ENCODE measurements around the gene ZAP70. TPM values are rescaled to one million over a fixed set of nuclear protein-coding genes. Genes with fewer than 3 reads are reported as not detected.

ZAP70 gene
- total RNA-seq, 2 experiments from 2014 or later, result 40.8 to 57.9 TPM

DNA sequence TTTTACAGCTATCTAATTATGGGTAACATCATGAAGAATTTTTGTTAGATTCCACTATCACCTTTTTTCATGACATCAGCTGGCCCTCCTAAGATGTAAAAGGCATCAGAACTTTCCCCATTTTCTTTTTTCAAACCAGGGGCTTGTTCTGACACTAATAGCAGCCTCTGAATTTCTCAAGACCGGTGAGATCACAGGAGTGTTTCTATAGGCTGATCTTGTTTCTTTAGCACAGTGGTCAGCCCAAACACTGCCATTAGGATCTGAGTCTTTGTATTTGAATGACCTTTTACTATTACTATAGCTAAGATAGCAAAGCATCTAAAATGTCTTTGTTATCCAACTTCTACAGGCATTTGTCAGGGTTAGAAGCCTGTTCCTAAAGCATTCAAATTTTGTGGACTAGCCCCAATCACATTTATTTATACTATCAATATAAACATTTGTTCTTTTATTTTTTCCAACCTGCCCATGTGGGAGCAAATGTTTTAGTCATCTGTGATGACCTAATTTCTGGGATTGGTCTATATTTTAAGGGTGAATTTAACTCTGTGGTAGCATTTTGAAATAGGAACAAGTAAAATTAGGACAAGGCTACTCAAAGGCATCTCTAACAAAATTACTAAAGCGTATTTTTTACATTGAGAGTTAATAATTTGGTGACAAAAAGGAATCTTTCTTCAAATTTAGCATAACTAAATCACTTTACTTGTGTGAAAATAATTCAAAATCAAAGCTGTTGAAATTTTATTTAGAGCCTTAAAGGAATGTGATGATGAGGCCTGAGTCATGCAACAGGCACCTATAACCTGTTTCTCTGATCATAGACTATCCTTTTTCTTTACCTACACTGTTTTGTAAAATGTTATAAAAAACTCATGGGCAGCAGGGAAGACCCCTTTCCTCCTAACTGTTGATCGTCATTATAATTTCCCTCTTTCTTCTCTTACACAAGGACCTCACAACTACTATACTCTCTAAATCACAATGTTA is 39.3 kb downstream of the ZAP70 start:
- no peak overlapping the region for H3K4me2 ChIP-seq (ENCODE audit: low read length)
- BruUV-seq (replicated peaks), result no TSS peak
- POLR2A ChIA-PET, result no interaction called here

DNA sequence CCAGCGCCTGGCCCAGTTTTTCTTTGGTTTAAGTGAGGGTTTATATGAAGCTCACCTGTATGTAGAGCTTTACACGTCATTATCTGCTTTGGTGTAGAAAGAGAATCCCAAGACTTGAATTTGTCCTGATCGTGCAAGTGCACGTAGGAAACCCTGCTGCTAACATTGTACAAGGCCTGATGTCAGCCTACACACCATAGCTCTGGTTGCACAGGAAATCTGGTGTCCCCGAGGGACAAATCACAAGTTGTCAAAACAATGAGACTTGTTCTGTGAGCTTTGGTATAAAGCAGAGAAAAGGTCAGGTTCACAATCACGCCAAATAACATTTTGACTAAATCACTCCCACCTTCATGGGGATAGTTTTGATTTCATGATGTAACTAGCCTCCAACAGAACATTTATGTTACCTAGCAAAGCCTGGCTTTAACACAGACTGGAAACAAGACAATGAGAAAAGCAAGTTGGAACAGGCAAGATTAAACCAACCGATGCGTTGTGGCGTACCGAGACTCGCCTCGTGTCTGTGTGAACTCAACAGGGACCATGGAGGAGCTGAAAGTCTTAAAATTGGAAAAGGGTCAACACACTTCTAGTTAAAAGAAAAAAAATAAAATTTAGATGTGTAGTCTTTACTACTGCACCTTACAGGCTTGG is 41.4 kb downstream of the ZAP70 start:
- no TSS peak for BruUV-seq (replicated peaks)
- no peaks in the 10 kb centered on the region for H4K20me1 ChIP-seq (ENCODE audit: insufficient read depth, low read length)
- peaks cover 30% of the 10 kb centered on the region; the same call in 1 of the 2 replicates for H3K36me3 ChIP-seq (ENCODE audit: insufficient read depth, low read length)
- H2AFZ ChIP-seq (ENCODE audit: low read length), result no peak overlapping the region
- intact Hi-C loops (cut with micrococcal nuclease; ENCODE audit: unreplicated experiment), result no loop called here
- H3K79me2 ChIP-seq (ENCODE audit: insufficient read depth, low read depth, low read length), result no peaks in the 10 kb centered on the region
- H3K4me3 ChIP-seq (ENCODE audit: low read depth, low read length, poor library complexity, severe bottlenecking), result no peak overlapping the region
- DNase-seq (ENCODE audit: low spot score), result no peak
- no peak for TF ChIP-seq EZH2phosphoT487 (IDR thresholded peaks at IDR 0.05; ENCODE audit: borderline replicate concordance, low read depth, low read length)
- TF ChIP-seq, protein P1, sequence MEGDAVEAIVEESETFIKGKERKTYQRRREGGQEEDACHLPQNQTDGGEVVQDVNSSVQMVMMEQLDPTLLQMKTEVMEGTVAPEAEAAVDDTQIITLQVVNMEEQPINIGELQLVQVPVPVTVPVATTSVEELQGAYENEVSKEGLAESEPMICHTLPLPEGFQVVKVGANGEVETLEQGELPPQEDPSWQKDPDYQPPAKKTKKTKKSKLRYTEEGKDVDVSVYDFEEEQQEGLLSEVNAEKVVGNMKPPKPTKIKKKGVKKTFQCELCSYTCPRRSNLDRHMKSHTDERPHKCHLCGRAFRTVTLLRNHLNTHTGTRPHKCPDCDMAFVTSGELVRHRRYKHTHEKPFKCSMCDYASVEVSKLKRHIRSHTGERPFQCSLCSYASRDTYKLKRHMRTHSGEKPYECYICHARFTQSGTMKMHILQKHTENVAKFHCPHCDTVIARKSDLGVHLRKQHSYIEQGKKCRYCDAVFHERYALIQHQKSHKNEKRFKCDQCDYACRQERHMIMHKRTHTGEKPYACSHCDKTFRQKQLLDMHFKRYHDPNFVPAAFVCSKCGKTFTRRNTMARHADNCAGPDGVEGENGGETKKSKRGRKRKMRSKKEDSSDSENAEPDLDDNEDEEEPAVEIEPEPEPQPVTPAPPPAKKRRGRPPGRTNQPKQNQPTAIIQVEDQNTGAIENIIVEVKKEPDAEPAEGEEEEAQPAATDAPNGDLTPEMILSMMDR (conservative IDR thresholded peaks at IDR 0.05; ENCODE audit: low read length), result no peak
- CTCF ChIA-PET (ENCODE audit: unreplicated experiment), result no interaction called here
- no peaks in the 10 kb centered on the region for H3K4me1 ChIP-seq (ENCODE audit: insufficient read depth, low read length, poor library complexity, severe bottlenecking)
- no peak overlapping the region for H3K27ac ChIP-seq (ENCODE audit: low read depth, low read length, poor library complexity, severe bottlenecking)
- H3K9me3 ChIP-seq (ENCODE audit: low read length), result no peaks in the 10 kb centered on the region
- no peak overlapping the region for H3K4me2 ChIP-seq (ENCODE audit: low read length)
- no peaks in the 10 kb centered on the region for H3K9me2 ChIP-seq (ENCODE audit: insufficient read depth, low read length)
- POLR2A ChIA-PET, result interaction anchor here (0.6 kb wide), 1 partner anchor 1425 kb away, joined by 3 read pairs; no protein-coding TSS in a partner anchor

More for the DNA sequence above, 39.3 kb downstream of the ZAP70 start:
- DNase-seq (ENCODE audit: low spot score), result no peak
- H4K20me1 ChIP-seq (ENCODE audit: insufficient read depth, low read length), result no peaks in the 10 kb centered on the region
- H3K4me3 ChIP-seq (ENCODE audit: low read depth, low read length, poor library complexity, severe bottlenecking), result no peak overlapping the region
- H3K9me2 ChIP-seq (ENCODE audit: insufficient read depth, low read length), result no peaks in the 10 kb centered on the region
- H3K79me2 ChIP-seq (ENCODE audit: insufficient read depth, low read depth, low read length), result no peaks in the 10 kb centered on the region
- TF ChIP-seq, protein P1 (conservative IDR thresholded peaks at IDR 0.05; ENCODE audit: low read length), result no peak
- no peak for TF ChIP-seq EZH2phosphoT487 (IDR thresholded peaks at IDR 0.05; ENCODE audit: borderline replicate concordance, low read depth, low read length)
- H3K27ac ChIP-seq (ENCODE audit: low read depth, low read length, poor library complexity, severe bottlenecking), result no peak overlapping the region
- H3K4me1 ChIP-seq (ENCODE audit: insufficient read depth, low read length, poor library complexity, severe bottlenecking), result no peaks in the 10 kb centered on the region
- no peaks in the 10 kb centered on the region for H3K9me3 ChIP-seq (ENCODE audit: low read length)
- CTCF ChIA-PET (ENCODE audit: unreplicated experiment), result no interaction called here
- H2AFZ ChIP-seq (ENCODE audit: low read length), result no peak overlapping the region
- intact Hi-C loops (cut with micrococcal nuclease; ENCODE audit: unreplicated experiment), result no loop called here
- peaks cover 19% of the 10 kb centered on the region; the same call in 1 of the 2 replicates for H3K36me3 ChIP-seq (ENCODE audit: insufficient read depth, low read length)

Measured in OCI-LY7 (cell line).